Measurements from ENCODE around the gene SOX15. TPM values are rescaled to one million over a fixed set of nuclear protein-coding genes. Genes with fewer than 3 reads are reported as not detected.
A peak's percentile ranks its signal among the peaks of the same experiment; 100 is the strongest.
"Not testable (repeated sequence)": the region's sequence is repeated elsewhere in the genome, so short reads cannot be mapped to it uniquely, and the experiment has no call there.

Gene SOX15
- total RNA-seq (2014; rRNA removed; shearing (Covaris generic)) = not detected in 2 replicates
- not detected in 2 replicates for polyA plus RNA-seq (2015; cell fraction: cytosol; rRNA removed)
- polyA plus RNA-seq (2015; cell fraction: nucleus; rRNA removed) = 0.58 and 0.64 TPM in 2 replicates

GRCh38 chr17:7589891-7590691, at the start of gene SOX15:
Gene SOX15, minus strand, starts transcription at chr17:7590094. Its CDS starts 418 bp downstream, at chr17:7589676.
- DNase-seq (ENCODE audit: low read depth, low spot score) = no peak
- in situ Hi-C loops (cut with HindIII; ENCODE audit: low pct_unique_long_range_greater_than_20kb, low sequenced_read_pairs) = no loop called here

GRCh38 chr17:7636163-7636562, 46.3 kb upstream of the SOX15 start:
- in situ Hi-C loops (cut with HindIII; ENCODE audit: low pct_unique_long_range_greater_than_20kb, low sequenced_read_pairs) = no loop called here

GRCh38 chr17:7634384-7634783, 44.5 kb upstream of the SOX15 start:
- in situ Hi-C loops (cut with HindIII; ENCODE audit: low pct_unique_long_range_greater_than_20kb, low sequenced_read_pairs) = no loop called here
- peak; percentile 91 for DNase-seq (ENCODE audit: low read depth, low spot score)

More at GRCh38 chr17:7636163-7636562, 46.3 kb upstream of the SOX15 start:
- DNase-seq (ENCODE audit: low read depth, low spot score) = no peak

GRCh38 chr17:7633093-7633492, 43.2 kb upstream of the SOX15 start:
- in situ Hi-C loops (cut with HindIII; ENCODE audit: low pct_unique_long_range_greater_than_20kb, low sequenced_read_pairs) = no loop called here
- DNase-seq (ENCODE audit: low read depth, low spot score) = peak; percentile 19

GRCh38 chr17:7632492-7632894, 42.6 kb upstream of the SOX15 start:
- peak; percentile 80 for DNase-seq (ENCODE audit: low read depth, low spot score)
- in situ Hi-C loops (cut with HindIII; ENCODE audit: low pct_unique_long_range_greater_than_20kb, low sequenced_read_pairs) = no loop called here

- DNase-seq (ENCODE audit: low read depth, low spot score) = no peak
- in situ Hi-C loops (cut with HindIII; ENCODE audit: low pct_unique_long_range_greater_than_20kb, low sequenced_read_pairs) = no loop called here
These were observed 41.8 kb upstream of the SOX15 start for GRCh38 chr17:7631398-7632380.

GRCh38 chr17:7629939-7630571, 40.2 kb upstream of the SOX15 start, which contains the start of gene SHBG:
Gene SHBG, plus strand, starts transcription at chr17:7630135. Its CDS starts 38 bp downstream, at chr17:7630173.
- in situ Hi-C loops (cut with HindIII; ENCODE audit: low pct_unique_long_range_greater_than_20kb, low sequenced_read_pairs) = no loop called here
- DNase-seq (ENCODE audit: low read depth, low spot score) = no peak

GRCh38 chr17:7627250-7628121, 37.6 kb upstream of the SOX15 start, which contains the start of gene SAT2:
Gene SAT2, minus strand, starts transcription at chr17:7627821. Its CDS starts 186 bp downstream, at chr17:7627635.
- in situ Hi-C loops (cut with HindIII; ENCODE audit: low pct_unique_long_range_greater_than_20kb, low sequenced_read_pairs) = no loop called here
- peak; percentile 94 for DNase-seq (ENCODE audit: low read depth, low spot score)

GRCh38 chr17:7626956-7627249, 37.0 kb upstream of the SOX15 start:
- in situ Hi-C loops (cut with HindIII; ENCODE audit: low pct_unique_long_range_greater_than_20kb, low sequenced_read_pairs) = no loop called here
- no peak for DNase-seq (ENCODE audit: low read depth, low spot score)

GRCh38 chr17:7626307-7626706, 36.4 kb upstream of the SOX15 start:
- in situ Hi-C loops (cut with HindIII; ENCODE audit: low pct_unique_long_range_greater_than_20kb, low sequenced_read_pairs) = no loop called here
- DNase-seq (ENCODE audit: low read depth, low spot score) = no peak

GRCh38 chr17:7625749-7626148, 35.9 kb upstream of the SOX15 start:
- DNase-seq (ENCODE audit: low read depth, low spot score); in situ Hi-C loops (cut with HindIII; ENCODE audit: low pct_unique_long_range_greater_than_20kb, low sequenced_read_pairs): not testable (repeated sequence)

- DNase-seq (ENCODE audit: low read depth, low spot score) = no peak
- in situ Hi-C loops (cut with HindIII; ENCODE audit: low pct_unique_long_range_greater_than_20kb, low sequenced_read_pairs) = no loop called here
These were observed 33.8 kb upstream of the SOX15 start for GRCh38 chr17:7623661-7624060.

- no peak for DNase-seq (ENCODE audit: low read depth, low spot score)
- in situ Hi-C loops (cut with HindIII; ENCODE audit: low pct_unique_long_range_greater_than_20kb, low sequenced_read_pairs) = no loop called here
These were observed 30.9 kb upstream of the SOX15 start for GRCh38 chr17:7620835-7621234.

GRCh38 chr17:7618608-7619007, 28.7 kb upstream of the SOX15 start:
- in situ Hi-C loops (cut with HindIII; ENCODE audit: low pct_unique_long_range_greater_than_20kb, low sequenced_read_pairs) = no loop called here

GRCh38 chr17:7615265-7615747, 25.4 kb upstream of the SOX15 start:
- in situ Hi-C loops (cut with HindIII; ENCODE audit: low pct_unique_long_range_greater_than_20kb, low sequenced_read_pairs) = no loop called here
- no peak for DNase-seq (ENCODE audit: low read depth, low spot score)

More at GRCh38 chr17:7618608-7619007, 28.7 kb upstream of the SOX15 start:
- no peak for DNase-seq (ENCODE audit: low read depth, low spot score)

GRCh38 chr17:7614425-7615264, 24.8 kb upstream of the SOX15 start, which contains the start of gene FXR2:
Gene FXR2, minus strand, starts transcription at chr17:7614897. Its CDS starts 365 bp downstream, at chr17:7614532.
- in situ Hi-C loops (cut with HindIII; ENCODE audit: low pct_unique_long_range_greater_than_20kb, low sequenced_read_pairs) = no loop called here
- peak; percentile 100 for DNase-seq (ENCODE audit: low read depth, low spot score)
